Tibial artery (tissue), 4 donors: ENCODE results near the gene GBF1.

Experiments
- DNase-seq, 2 donors: peaks; one replicate each; pipeline ENCODE4 v3.0.0-alpha.2; 2019
- H3K27ac ChIP-seq, 2 donors: fragments of 200-600 bp; sonication (generic) in 1 of 2; 1 replicate in 1 of 2; 2 replicates in 1 of 2; pipeline ENCODE4 v1.5.1; 2018 to 2019; ENCODE audit warnings: mild to moderate bottlenecking in 1 of 2
- H3K27me3 ChIP-seq, 2 donors: fragments of 200-600 bp; sonication (generic) in 1 of 2; one replicate each; pipeline versions ENCODE4 v1.5.1 to v1.6.0; 2016 to 2019
- H3K36me3 ChIP-seq, 3 donors: fragments of 200-600 bp; sonication (generic) in 2 of 3; one replicate each; pipeline ENCODE4 v1.5.1; 2016 to 2019; ENCODE audit warnings: mild to moderate bottlenecking in 2 of 3
- H3K4me1 ChIP-seq, 4 donors: fragments of 200-600 bp; sonication (generic) in 2 of 4; 1 replicate in 3 of 4; 2 replicates in 1 of 4; pipeline ENCODE4 v1.5.1; 2016 to 2019
- H3K4me3 ChIP-seq, 2 donors: fragments of 200-600 bp; sonication (generic) in 1 of 2; 1 replicate in 1 of 2; 2 replicates in 1 of 2; pipeline ENCODE4 v1.5.1; 2018 to 2019; ENCODE audit warnings: mild to moderate bottlenecking in 2 of 2
- H3K9me3 ChIP-seq, 3 donors: fragments of 200-600 bp; sonication (generic) in 1 of 3; one replicate each; pipeline ENCODE4 v1.5.1; 2016 to 2019
- intact Hi-C: fragments of 100-400 bp; cut with DNase I; formaldehyde crosslinking; loops from one replicate; pipeline ENCODE4 v1.15.0; 2023; ENCODE audit warnings: low total_unique reads
- TF ChIP-seq, protein P1 (sequence below), 2 experiments: fragments of 200-600 bp in 1 of 2; fragments of 450-650 bp in 1 of 2; IDR thresholded peaks; one replicate each; pipeline ENCODE4 v1.5.1; 2017 to 2019; ENCODE audit warnings: antibody characterized with exemption in 2 of 2, mild to moderate bottlenecking in 1 of 2, moderate library complexity in 1 of 2

Gene GBF1

DNA sequence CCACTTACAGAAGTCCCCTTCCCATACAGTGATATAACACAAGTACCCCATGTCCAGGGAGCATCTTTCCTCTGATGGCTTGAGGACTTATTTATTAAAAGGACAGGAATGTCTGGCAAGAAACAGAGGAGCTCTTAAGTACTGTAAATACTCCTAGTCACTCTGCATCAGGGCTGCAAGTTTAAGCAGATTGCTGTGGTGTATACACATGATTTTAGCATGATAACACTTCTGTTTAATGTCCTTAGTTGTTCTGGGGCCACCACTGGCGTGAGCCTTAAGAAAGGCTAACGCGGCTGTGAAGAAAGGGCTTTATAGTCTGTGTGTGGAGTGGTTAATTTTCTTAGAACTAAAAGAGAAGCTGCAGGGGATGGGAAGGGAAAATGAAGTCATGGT, 65.7 kb downstream of the GBF1 start:
- DNase-seq, result no peak
- Histone ChIP-seq H3K27me3 (no peaks in the 10 kb centered on the region), H3K4me3 (no peak overlapping the region), H3K4me1 (peaks cover 0 to 39% (median 24%) of the 10 kb centered on the region in 4 donors), H3K9me3 (no peaks in the 10 kb centered on the region), H3K36me3 (peaks cover 0 to 5% (median 0%) of the 10 kb centered on the region in 3 donors), H3K27ac (no peak overlapping the region)
- intact Hi-C loops, result no loop called here
- TF ChIP-seq, protein P1, sequence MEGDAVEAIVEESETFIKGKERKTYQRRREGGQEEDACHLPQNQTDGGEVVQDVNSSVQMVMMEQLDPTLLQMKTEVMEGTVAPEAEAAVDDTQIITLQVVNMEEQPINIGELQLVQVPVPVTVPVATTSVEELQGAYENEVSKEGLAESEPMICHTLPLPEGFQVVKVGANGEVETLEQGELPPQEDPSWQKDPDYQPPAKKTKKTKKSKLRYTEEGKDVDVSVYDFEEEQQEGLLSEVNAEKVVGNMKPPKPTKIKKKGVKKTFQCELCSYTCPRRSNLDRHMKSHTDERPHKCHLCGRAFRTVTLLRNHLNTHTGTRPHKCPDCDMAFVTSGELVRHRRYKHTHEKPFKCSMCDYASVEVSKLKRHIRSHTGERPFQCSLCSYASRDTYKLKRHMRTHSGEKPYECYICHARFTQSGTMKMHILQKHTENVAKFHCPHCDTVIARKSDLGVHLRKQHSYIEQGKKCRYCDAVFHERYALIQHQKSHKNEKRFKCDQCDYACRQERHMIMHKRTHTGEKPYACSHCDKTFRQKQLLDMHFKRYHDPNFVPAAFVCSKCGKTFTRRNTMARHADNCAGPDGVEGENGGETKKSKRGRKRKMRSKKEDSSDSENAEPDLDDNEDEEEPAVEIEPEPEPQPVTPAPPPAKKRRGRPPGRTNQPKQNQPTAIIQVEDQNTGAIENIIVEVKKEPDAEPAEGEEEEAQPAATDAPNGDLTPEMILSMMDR (IDR thresholded peaks at IDR 0.05), result no peak

DNA sequence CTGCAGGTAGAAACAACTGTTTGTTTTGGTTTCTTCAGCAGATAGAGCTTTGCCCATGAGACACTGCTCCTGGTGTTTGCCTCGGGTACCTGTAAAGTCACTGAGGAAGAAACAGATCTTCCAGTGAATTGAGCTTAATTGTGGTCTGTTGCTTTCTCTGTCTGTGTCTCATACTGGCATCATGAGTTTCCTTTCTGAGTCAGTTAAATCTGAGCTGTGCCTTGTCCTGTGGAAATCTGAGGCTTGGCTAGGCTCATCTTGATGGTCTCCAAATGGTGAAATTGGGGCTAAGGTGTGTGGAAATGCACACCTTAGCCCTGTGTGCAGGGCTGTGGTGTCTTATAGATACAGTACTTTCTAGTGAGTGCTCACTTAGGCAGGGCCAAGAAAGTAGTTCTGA, 67.4 kb downstream of the GBF1 start:
- TF ChIP-seq, protein P1 (IDR thresholded peaks at IDR 0.05), result no peak
- DNase-seq, result no peak
- H3K27ac ChIP-seq, result no peak overlapping the region

DNA sequence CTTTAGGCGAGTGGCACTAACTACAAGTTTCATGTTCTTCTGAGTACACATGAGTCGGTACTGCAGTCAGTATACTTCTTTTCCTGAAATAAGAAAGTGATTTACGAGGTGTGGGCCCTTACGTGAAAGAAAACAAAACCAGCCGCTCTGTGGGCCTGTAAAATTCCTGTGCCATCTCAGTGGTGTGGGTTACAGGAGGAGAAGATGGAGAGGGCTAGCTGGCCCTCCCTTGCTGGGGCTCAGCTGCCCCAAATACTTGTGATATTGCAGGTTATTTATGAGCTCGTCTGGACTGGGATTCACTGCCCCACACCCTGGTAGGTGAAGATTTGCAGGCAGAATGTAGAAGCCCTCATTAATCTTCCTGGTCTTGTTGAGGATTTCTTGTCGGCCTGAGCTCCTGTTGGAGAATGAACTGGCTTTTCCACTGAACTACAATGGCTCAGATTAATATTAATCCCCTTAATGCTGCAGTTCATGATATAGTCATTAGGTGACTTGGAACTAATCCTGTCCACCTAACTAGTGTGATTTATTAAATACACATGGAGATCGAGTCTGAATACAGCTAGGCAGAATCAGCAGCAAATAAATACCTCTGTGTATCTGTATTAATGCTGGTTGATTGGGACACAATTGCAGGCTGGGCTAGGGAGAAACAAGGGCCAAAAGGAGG, 68.0 kb downstream of the GBF1 start:
- no peak for DNase-seq
- Histone ChIP-seq H3K9me3 (no peaks in the 10 kb centered on the region), H3K4me3 (no peak overlapping the region), H3K4me1 (peaks cover 0 to 39% (median 24%) of the 10 kb centered on the region in 4 donors), H3K27me3 (no peaks in the 10 kb centered on the region), H3K27ac (no peak overlapping the region), H3K36me3 (no peaks in the 10 kb centered on the region)
- intact Hi-C loops, result no loop called here
- TF ChIP-seq, protein P1 (IDR thresholded peaks at IDR 0.05), result no peak

More for the DNA sequence above, 67.4 kb downstream of the GBF1 start:
- intact Hi-C loops, result no loop called here
- Histone ChIP-seq H3K4me3 (no peak overlapping the region), H3K9me3 (no peaks in the 10 kb centered on the region), H3K4me1 (peaks cover 0 to 39% (median 24%) of the 10 kb centered on the region in 4 donors), H3K27me3 (no peaks in the 10 kb centered on the region), H3K36me3 (no peaks in the 10 kb centered on the region)

DNA sequence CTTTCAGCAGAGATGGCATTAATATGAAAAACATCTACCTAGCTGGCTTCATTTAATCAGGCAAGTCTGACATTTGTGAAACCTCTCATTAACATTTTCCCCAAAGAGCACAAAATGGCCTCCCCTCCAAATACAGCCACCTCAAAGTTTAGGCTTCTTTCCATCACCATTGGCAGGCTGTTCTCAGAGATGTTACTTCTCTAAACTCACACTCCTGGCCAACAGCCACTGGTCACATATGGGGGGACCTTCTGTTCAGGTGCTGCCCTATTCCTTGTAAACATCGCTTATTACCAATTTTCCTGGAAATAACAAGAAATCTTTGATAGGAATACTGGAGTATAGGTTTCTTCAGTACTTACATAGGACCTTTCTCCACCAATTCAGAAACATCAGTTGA, 69.5 kb downstream of the GBF1 start:
- intact Hi-C loops, result no loop called here
- no peak overlapping the region for H3K27ac ChIP-seq
- H3K4me1 ChIP-seq, result peaks cover 0 to 37% (median 22%) of the 10 kb centered on the region in 4 donors
- DNase-seq, result no peak
- TF ChIP-seq, protein P1 (IDR thresholded peaks at IDR 0.05), result no peak
- no peaks in the 10 kb centered on the region for H3K36me3 ChIP-seq
- H3K9me3 ChIP-seq, result no peaks in the 10 kb centered on the region
- no peaks in the 10 kb centered on the region for H3K27me3 ChIP-seq
- no peak overlapping the region for H3K4me3 ChIP-seq

DNA sequence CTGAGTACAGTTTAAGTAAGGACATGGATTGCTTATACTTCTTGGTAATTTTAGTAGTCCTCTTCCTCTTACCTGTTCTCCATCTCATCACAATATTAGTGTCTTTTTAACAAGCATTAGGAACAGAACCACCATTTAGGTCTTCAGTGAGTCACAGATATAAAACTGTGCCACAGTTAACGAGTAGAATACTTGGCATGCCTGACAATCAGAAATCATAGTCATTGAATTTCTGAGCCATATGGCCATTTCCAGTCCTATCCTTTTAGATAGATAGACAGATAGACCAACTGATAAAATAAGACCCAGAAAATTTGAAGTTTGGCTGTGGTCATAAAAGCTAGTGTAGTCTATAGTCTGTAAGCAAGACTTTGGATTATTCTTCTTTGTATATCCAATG, 71.1 kb downstream of the GBF1 start:
- Histone ChIP-seq H3K4me1 (peaks cover 0 to 24% (median 14%) of the 10 kb centered on the region in 4 donors), H3K4me3 (no peak overlapping the region), H3K27me3 (no peaks in the 10 kb centered on the region), H3K9me3 (no peaks in the 10 kb centered on the region), H3K36me3 (no peaks in the 10 kb centered on the region), H3K27ac (no peak overlapping the region)
- intact Hi-C loops, result no loop called here
- TF ChIP-seq, protein P1 (IDR thresholded peaks at IDR 0.05), result no peak
- DNase-seq, result no peak
